ENCODE measurements around the gene VMA21. TPM values are rescaled to one million over a fixed set of nuclear protein-coding genes. Genes with fewer than 3 reads are reported as not detected.

Gene VMA21
- total and polyA plus RNA-seq, 2 donors (not counting 1 experiment from before 2014, with no cell fraction given) = 31.7 to 39.3 TPM

DNA sequence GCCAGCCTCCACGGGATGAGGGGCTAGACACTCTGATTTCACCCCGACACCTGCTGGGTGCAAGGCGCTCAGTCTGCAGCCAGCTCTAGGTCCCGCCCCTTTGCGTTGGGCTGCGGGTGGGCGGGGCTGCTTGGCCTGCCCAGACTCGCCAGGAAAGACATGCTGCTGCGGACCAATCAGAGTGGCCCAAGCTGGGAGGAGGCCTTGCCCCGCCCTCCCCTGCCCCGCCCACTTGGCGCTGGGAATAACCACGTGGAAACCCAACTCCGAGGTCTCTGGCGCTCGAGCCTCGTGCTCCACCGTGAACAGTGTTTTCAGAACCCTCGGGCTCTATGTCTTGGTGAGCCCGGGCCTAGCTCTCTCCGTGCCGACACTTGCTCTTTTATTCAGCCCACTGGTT, 5.3 kb upstream of the VMA21 start:
- Histone ChIP-seq H3K27me3 (ENCODE audit: control insufficient read depth, insufficient read depth, low read length) (no peaks in the 10 kb centered on the region), H3K36me3 (ENCODE audit: control insufficient read depth, insufficient read depth, low read length) (no peaks in the 10 kb centered on the region), H3K9me3 (ENCODE audit: control insufficient read depth, insufficient read depth, low read depth, low read length) (no peaks in the 10 kb centered on the region), H3K79me2 (ENCODE audit: control insufficient read depth, insufficient read depth, low read length) (no peaks in the 10 kb centered on the region), H3K4me2 (ENCODE audit: extremely low read depth, insufficient read depth, low read length) (no peak overlapping the region), H4K20me1 (ENCODE audit: control insufficient read depth, extremely low read depth, insufficient read depth, low read length) (no peaks in the 10 kb centered on the region), H3K9ac (ENCODE audit: insufficient read depth, low read length) (no peak overlapping the region), H3K4me1 (ENCODE audit: control insufficient read depth, extremely low read depth, insufficient read depth, low read length) (peaks cover 3% of the 10 kb centered on the region), H2AFZ (ENCODE audit: low read length) (no peak overlapping the region), H3K4me3 (replicated peaks in 1 of 4; ENCODE audit: control extremely low read depth in 1 of 4, insufficient read depth in 1 of 4, low read depth in 3 of 4, low read length in 4 of 4) (no peak overlapping the region), H3K27ac (ENCODE audit: insufficient read depth, low read length) (no peak overlapping the region)
- no peak for DNase-seq (ENCODE audit: low read depth in 2 of 2)
- no peak for TF ChIP-seq EZH2 (IDR thresholded peaks at IDR 0.05; ENCODE audit: low read length, missing control alignments)
- TF ChIP-seq, protein P1, sequence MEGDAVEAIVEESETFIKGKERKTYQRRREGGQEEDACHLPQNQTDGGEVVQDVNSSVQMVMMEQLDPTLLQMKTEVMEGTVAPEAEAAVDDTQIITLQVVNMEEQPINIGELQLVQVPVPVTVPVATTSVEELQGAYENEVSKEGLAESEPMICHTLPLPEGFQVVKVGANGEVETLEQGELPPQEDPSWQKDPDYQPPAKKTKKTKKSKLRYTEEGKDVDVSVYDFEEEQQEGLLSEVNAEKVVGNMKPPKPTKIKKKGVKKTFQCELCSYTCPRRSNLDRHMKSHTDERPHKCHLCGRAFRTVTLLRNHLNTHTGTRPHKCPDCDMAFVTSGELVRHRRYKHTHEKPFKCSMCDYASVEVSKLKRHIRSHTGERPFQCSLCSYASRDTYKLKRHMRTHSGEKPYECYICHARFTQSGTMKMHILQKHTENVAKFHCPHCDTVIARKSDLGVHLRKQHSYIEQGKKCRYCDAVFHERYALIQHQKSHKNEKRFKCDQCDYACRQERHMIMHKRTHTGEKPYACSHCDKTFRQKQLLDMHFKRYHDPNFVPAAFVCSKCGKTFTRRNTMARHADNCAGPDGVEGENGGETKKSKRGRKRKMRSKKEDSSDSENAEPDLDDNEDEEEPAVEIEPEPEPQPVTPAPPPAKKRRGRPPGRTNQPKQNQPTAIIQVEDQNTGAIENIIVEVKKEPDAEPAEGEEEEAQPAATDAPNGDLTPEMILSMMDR (conservative IDR thresholded peaks at IDR 0.05 in 1 of 2, IDR thresholded peaks at IDR 0.05 in 1 of 2; ENCODE audit: low read depth in 1 of 2, low read length in 2 of 2) = no peak

DNA sequence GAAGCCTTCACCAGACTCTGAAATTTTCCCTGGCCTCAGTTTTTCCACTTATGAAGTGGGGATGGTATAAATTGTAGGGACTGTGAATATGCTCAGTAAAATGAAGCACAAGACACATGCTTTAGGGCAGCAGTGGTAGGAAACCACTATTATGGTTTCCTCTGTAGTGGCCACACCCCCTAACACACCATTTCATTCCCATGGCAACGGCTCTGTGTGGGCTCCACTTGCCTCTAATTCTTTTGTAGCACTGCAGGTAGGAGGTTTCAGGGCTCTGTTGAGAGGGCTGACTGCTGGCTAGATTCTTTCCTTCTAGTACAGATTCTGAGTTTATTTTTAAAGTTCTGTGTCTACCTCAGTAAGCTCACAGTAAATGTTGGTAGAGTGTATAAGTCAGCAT, 3.5 kb upstream of the VMA21 start:
- DNase-seq (ENCODE audit: low read depth in 2 of 2) = no peak
- Histone ChIP-seq H3K9ac (ENCODE audit: insufficient read depth, low read length) (no peak overlapping the region), H4K20me1 (ENCODE audit: control insufficient read depth, extremely low read depth, insufficient read depth, low read length) (no peaks in the 10 kb centered on the region), H3K36me3 (ENCODE audit: control insufficient read depth, insufficient read depth, low read length) (no peaks in the 10 kb centered on the region), H2AFZ (ENCODE audit: low read length) (no peak overlapping the region), H3K4me1 (ENCODE audit: control insufficient read depth, extremely low read depth, insufficient read depth, low read length) (peaks cover 3% of the 10 kb centered on the region), H3K79me2 (ENCODE audit: control insufficient read depth, insufficient read depth, low read length) (peaks cover 14% of the 10 kb centered on the region), H3K27ac (ENCODE audit: insufficient read depth, low read length) (no peak overlapping the region), H3K27me3 (ENCODE audit: control insufficient read depth, insufficient read depth, low read length) (no peaks in the 10 kb centered on the region), H3K4me2 (ENCODE audit: extremely low read depth, insufficient read depth, low read length) (no peak overlapping the region), H3K4me3 (replicated peaks in 1 of 4; ENCODE audit: control extremely low read depth in 1 of 4, insufficient read depth in 1 of 4, low read depth in 3 of 4, low read length in 4 of 4) (no peak overlapping the region), H3K9me3 (ENCODE audit: control insufficient read depth, insufficient read depth, low read depth, low read length) (no peaks in the 10 kb centered on the region)
- TF ChIP-seq, protein P1 (conservative IDR thresholded peaks at IDR 0.05 in 1 of 2, IDR thresholded peaks at IDR 0.05 in 1 of 2; ENCODE audit: low read depth in 1 of 2, low read length in 2 of 2) = no peak
- no peak for TF ChIP-seq EZH2 (IDR thresholded peaks at IDR 0.05; ENCODE audit: low read length, missing control alignments)

DNA sequence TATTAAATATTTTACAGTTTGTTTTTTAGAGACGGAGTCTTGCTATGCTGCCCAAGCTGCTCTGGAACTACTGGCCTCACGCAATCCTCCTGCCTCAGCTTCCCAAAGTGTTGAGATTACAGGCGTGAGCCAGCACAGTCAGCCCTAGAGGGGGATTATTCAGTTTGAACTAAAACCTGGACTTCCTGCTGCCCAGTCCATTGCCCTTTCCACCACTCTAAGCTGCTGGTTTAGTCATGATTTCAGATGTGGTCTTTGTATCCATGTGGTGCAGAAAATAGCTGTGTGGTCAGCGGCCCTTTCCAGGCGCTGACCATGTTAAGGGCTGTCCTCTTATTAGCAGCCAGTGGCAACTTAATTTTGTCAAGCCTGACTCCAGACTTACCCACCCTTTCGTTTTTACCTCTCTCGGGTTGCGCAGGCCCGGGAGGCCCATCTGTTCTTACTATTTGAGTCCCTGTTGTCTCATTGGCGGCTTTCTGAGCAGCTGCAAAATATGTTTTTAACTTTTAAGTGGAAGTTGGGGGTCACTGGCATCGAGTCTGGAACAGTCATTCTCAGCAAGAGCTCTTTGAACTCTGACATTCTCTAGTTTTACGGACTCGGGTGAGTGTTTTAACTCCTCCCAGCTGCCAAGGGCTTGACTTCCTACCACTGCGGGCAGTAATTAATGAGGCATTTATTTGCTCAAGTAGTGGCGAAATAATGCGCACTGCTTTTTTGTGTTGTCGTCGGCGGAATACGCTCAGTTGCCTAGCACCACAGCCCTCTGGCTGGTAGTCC, 773 bp upstream of the VMA21 start:
- Histone ChIP-seq H3K4me1 (ENCODE audit: control insufficient read depth, extremely low read depth, insufficient read depth, low read length) (peaks cover 3% of the 10 kb centered on the region), H3K4me3 (replicated peaks in 1 of 4; ENCODE audit: control extremely low read depth in 1 of 4, insufficient read depth in 1 of 4, low read depth in 3 of 4, low read length in 4 of 4) (peak overlapping the region; percentile 23 to 73 (median 42)), H3K79me2 (ENCODE audit: control insufficient read depth, insufficient read depth, low read length) (peaks cover 40% of the 10 kb centered on the region), H3K9ac (ENCODE audit: insufficient read depth, low read length) (peak overlapping the region; percentile 90), H3K36me3 (ENCODE audit: control insufficient read depth, insufficient read depth, low read length) (no peaks in the 10 kb centered on the region), H2AFZ (ENCODE audit: low read length) (peak overlapping the region; percentile 2), H4K20me1 (ENCODE audit: control insufficient read depth, extremely low read depth, insufficient read depth, low read length) (no peaks in the 10 kb centered on the region), H3K4me2 (ENCODE audit: extremely low read depth, insufficient read depth, low read length) (peak overlapping the region; percentile 72), H3K9me3 (ENCODE audit: control insufficient read depth, insufficient read depth, low read depth, low read length) (no peaks in the 10 kb centered on the region), H3K27ac (ENCODE audit: insufficient read depth, low read length) (peak overlapping the region; percentile 85), H3K27me3 (ENCODE audit: control insufficient read depth, insufficient read depth, low read length) (no peaks in the 10 kb centered on the region)
- TF ChIP-seq, protein P1 (conservative IDR thresholded peaks at IDR 0.05 in 1 of 2, IDR thresholded peaks at IDR 0.05 in 1 of 2; ENCODE audit: low read depth in 1 of 2, low read length in 2 of 2) = no peak
- no peak for TF ChIP-seq EZH2 (IDR thresholded peaks at IDR 0.05; ENCODE audit: low read length, missing control alignments)
- peak; percentile 67 to 84 for DNase-seq (ENCODE audit: low read depth in 2 of 2)

Data from fibroblast of lung (primary cell).